ENCODE results near the gene SNX25. TPM values are rescaled to one million over a fixed set of nuclear protein-coding genes. Genes with fewer than 3 reads are reported as not detected.
"Not testable (repeated sequence)": the region's sequence is repeated elsewhere in the genome, so short reads cannot be mapped to it uniquely, and the experiment has no call there.

Gene SNX25
- total RNA-seq, 4 donors from 2014 or later, result 12.4 to 92.4 (median 17.8) TPM

GRCh38 chr4:185312699-185313098 lies 103.3 kb downstream of the SNX25 start:
- Histone ChIP-seq H3K27me3 (no peaks in the 10 kb centered on the region), H3K4me1 (no peaks in the 10 kb centered on the region), H3K27ac (no peak overlapping the region), H3K36me3 (peaks cover 0 to 28% (median 0%) of the 10 kb centered on the region in 3 donors), H3K4me3 (no peak overlapping the region), H3K9me3 (no peaks in the 10 kb centered on the region)
- DNase-seq, result no peak
- no peak for TF ChIP-seq CTCF (IDR thresholded peaks at IDR 0.05)
- TF ChIP-seq POLR2A (IDR thresholded peaks at IDR 0.05), result no peak

GRCh38 chr4:185317462-185317861 lies 108.1 kb downstream of the SNX25 start:
- H3K27ac ChIP-seq, H3K27me3 ChIP-seq, H3K9me3 ChIP-seq, DNase-seq, H3K4me3 ChIP-seq, H3K4me1 ChIP-seq: not testable (repeated sequence)
- H3K36me3 ChIP-seq, result peaks cover 0 to 22% (median 0%) of the 10 kb centered on the region in 3 donors

- Histone ChIP-seq H3K27ac (no peak overlapping the region), H3K27me3 (no peaks in the 10 kb centered on the region), H3K4me1 (no peaks in the 10 kb centered on the region), H3K4me3 (no peak overlapping the region), H3K36me3 (peaks cover 0 to 18% (median 0%) of the 10 kb centered on the region in 3 donors), H3K9me3 (no peaks in the 10 kb centered on the region)
- no peak for DNase-seq
- TF ChIP-seq POLR2A (IDR thresholded peaks at IDR 0.05) (no peak), CTCF (IDR thresholded peaks at IDR 0.05) (no peak)
Measured at GRCh38 chr4:185317880-185318279, 108.5 kb downstream of the SNX25 start.

GRCh38 chr4:185318679-185319078 lies 109.3 kb downstream of the SNX25 start:
- Histone ChIP-seq H3K4me1 (no peaks in the 10 kb centered on the region), H3K27ac (no peak overlapping the region), H3K9me3 (no peaks in the 10 kb centered on the region), H3K36me3 (peaks cover 0 to 13% (median 0%) of the 10 kb centered on the region in 3 donors), H3K4me3 (no peak overlapping the region), H3K27me3 (no peaks in the 10 kb centered on the region)
- no peak for DNase-seq
- TF ChIP-seq POLR2A (IDR thresholded peaks at IDR 0.05), result no peak
- no peak for TF ChIP-seq CTCF (IDR thresholded peaks at IDR 0.05)

- no peaks in the 10 kb centered on the region for H3K4me1 ChIP-seq
Measured at GRCh38 chr4:185322803-185323202, 113.4 kb downstream of the SNX25 start.

GRCh38 chr4:185323606-185324005 lies 114.2 kb downstream of the SNX25 start:
- no peak for TF ChIP-seq POLR2A (IDR thresholded peaks at IDR 0.05)
- no peak for TF ChIP-seq CTCF (IDR thresholded peaks at IDR 0.05)
- H3K27ac ChIP-seq, result no peak overlapping the region
- DNase-seq, result no peak
- H3K4me1 ChIP-seq, result no peaks in the 10 kb centered on the region
- peaks cover 0 to 13% (median 0%) of the 10 kb centered on the region in 3 donors for H3K36me3 ChIP-seq
- H3K4me3 ChIP-seq, result no peak overlapping the region
- no peaks in the 10 kb centered on the region for H3K9me3 ChIP-seq
- H3K27me3 ChIP-seq, result no peaks in the 10 kb centered on the region

More at GRCh38 chr4:185322803-185323202, 113.4 kb downstream of the SNX25 start:
- Histone ChIP-seq H3K36me3 (peaks cover 0 to 13% (median 0%) of the 10 kb centered on the region in 3 donors), H3K4me3 (no peak overlapping the region), H3K9me3 (no peaks in the 10 kb centered on the region), H3K27me3 (no peaks in the 10 kb centered on the region), H3K27ac (no peak overlapping the region)
- no peak for TF ChIP-seq POLR2A (IDR thresholded peaks at IDR 0.05)
- TF ChIP-seq CTCF (IDR thresholded peaks at IDR 0.05), result no peak
- no peak for DNase-seq

GRCh38 chr4:185324361-185324760 lies 115.0 kb downstream of the SNX25 start:
- not testable (repeated sequence) for H3K4me1 ChIP-seq, H3K27me3 ChIP-seq, H3K9me3 ChIP-seq, H3K27ac ChIP-seq, H3K4me3 ChIP-seq, DNase-seq
- peaks cover 0 to 16% (median 0%) of the 10 kb centered on the region in 3 donors for H3K36me3 ChIP-seq

- peaks cover 0 to 17% (median 0%) of the 10 kb centered on the region in 3 donors for H3K36me3 ChIP-seq
- H3K4me3 ChIP-seq, H3K27ac ChIP-seq, H3K27me3 ChIP-seq, H3K4me1 ChIP-seq, DNase-seq, H3K9me3 ChIP-seq: not testable (repeated sequence)
Measured at GRCh38 chr4:185325721-185326120, 116.3 kb downstream of the SNX25 start.

Data from Peyer's patch (tissue), 4 donors.